ENCODE data around the gene CTNNA3.

CTNNA3 gene

GRCh38 chr10:66564287-66564686, 1131.7 kb downstream of the CTNNA3 start:
- H3K27me3 ChIP-seq (ENCODE audit: insufficient read depth, low read length, poor library complexity, severe bottlenecking): no peaks in the 10 kb centered on the region
- H3F3A ChIP-seq (ENCODE audit: low read depth): no peaks in the 10 kb centered on the region
- no peaks in the 10 kb centered on the region for H3K9me3 ChIP-seq (ENCODE audit: insufficient read depth, low read depth, low read length)

GRCh38 chr10:66555061-66555460, 1140.9 kb downstream of the CTNNA3 start:
- Histone ChIP-seq H2AFZ (ENCODE audit: low read length) (no peak overlapping the region), H3K9me3 (ENCODE audit: insufficient read depth, low read depth, low read length) (no peaks in the 10 kb centered on the region), H4K20me1 (ENCODE audit: insufficient read depth, low read length, poor library complexity, severe bottlenecking) (no peaks in the 10 kb centered on the region), H3K27me3 (ENCODE audit: insufficient read depth, low read length, poor library complexity, severe bottlenecking) (no peaks in the 10 kb centered on the region), H3K79me2 (ENCODE audit: insufficient read depth, low read length) (no peaks in the 10 kb centered on the region), H3K4me2 (ENCODE audit: low read depth, low read length, poor library complexity, severe bottlenecking) (no peak overlapping the region), H3K36me3 (ENCODE audit: insufficient read depth, low read length) (no peaks in the 10 kb centered on the region), H3K9ac (ENCODE audit: low read depth, low read length, poor library complexity, severe bottlenecking) (no peak overlapping the region), H3K9me2 (replicated peaks; ENCODE audit: low read depth, low read length) (no peaks in the 10 kb centered on the region), H3K4me3 (ENCODE audit: low read length, poor library complexity, severe bottlenecking) (no peak overlapping the region), H3K4me1 (ENCODE audit: insufficient read depth, low read length, poor library complexity, severe bottlenecking) (no peaks in the 10 kb centered on the region), H3F3A (ENCODE audit: low read depth) (no peaks in the 10 kb centered on the region)
- TF ChIP-seq CTCF (conservative IDR thresholded peaks at IDR 0.05; ENCODE audit: low read length) (no peak), EZH2phosphoT487 (IDR thresholded peaks at IDR 0.05; ENCODE audit: borderline replicate concordance) (no peak)

More at GRCh38 chr10:66564287-66564686, 1131.7 kb downstream of the CTNNA3 start:
- TF ChIP-seq EZH2phosphoT487 (IDR thresholded peaks at IDR 0.05; ENCODE audit: borderline replicate concordance) (no peak), CTCF (conservative IDR thresholded peaks at IDR 0.05; ENCODE audit: low read length) (no peak)
- H3K4me1 ChIP-seq (ENCODE audit: insufficient read depth, low read length, poor library complexity, severe bottlenecking): no peaks in the 10 kb centered on the region
- H4K20me1 ChIP-seq (ENCODE audit: insufficient read depth, low read length, poor library complexity, severe bottlenecking): no peaks in the 10 kb centered on the region
- H3K4me3 ChIP-seq (ENCODE audit: low read length, poor library complexity, severe bottlenecking): no peak overlapping the region
- H2AFZ ChIP-seq (ENCODE audit: low read length): no peak overlapping the region
- no peaks in the 10 kb centered on the region for H3K9me2 ChIP-seq (replicated peaks; ENCODE audit: low read depth, low read length)
- no peak overlapping the region for H3K9ac ChIP-seq (ENCODE audit: low read depth, low read length, poor library complexity, severe bottlenecking)
- no peaks in the 10 kb centered on the region for H3K79me2 ChIP-seq (ENCODE audit: insufficient read depth, low read length)
- H3K4me2 ChIP-seq (ENCODE audit: low read depth, low read length, poor library complexity, severe bottlenecking): no peak overlapping the region
- H3K36me3 ChIP-seq (ENCODE audit: insufficient read depth, low read length): no peaks in the 10 kb centered on the region

GRCh38 chr10:66552331-66552730, 1143.7 kb downstream of the CTNNA3 start:
- Histone ChIP-seq H3K9ac (ENCODE audit: low read depth, low read length, poor library complexity, severe bottlenecking) (no peak overlapping the region), H3K4me2 (ENCODE audit: low read depth, low read length, poor library complexity, severe bottlenecking) (no peak overlapping the region), H3K9me3 (ENCODE audit: insufficient read depth, low read depth, low read length) (no peaks in the 10 kb centered on the region), H3K4me1 (ENCODE audit: insufficient read depth, low read length, poor library complexity, severe bottlenecking) (no peaks in the 10 kb centered on the region), H3K9me2 (replicated peaks; ENCODE audit: low read depth, low read length) (no peaks in the 10 kb centered on the region), H3K4me3 (ENCODE audit: low read length, poor library complexity, severe bottlenecking) (no peak overlapping the region), H4K20me1 (ENCODE audit: insufficient read depth, low read length, poor library complexity, severe bottlenecking) (no peaks in the 10 kb centered on the region), H2AFZ (ENCODE audit: low read length) (no peak overlapping the region), H3K79me2 (ENCODE audit: insufficient read depth, low read length) (no peaks in the 10 kb centered on the region), H3K27me3 (ENCODE audit: insufficient read depth, low read length, poor library complexity, severe bottlenecking) (no peaks in the 10 kb centered on the region), H3K36me3 (ENCODE audit: insufficient read depth, low read length) (no peaks in the 10 kb centered on the region), H3F3A (ENCODE audit: low read depth) (no peaks in the 10 kb centered on the region)
- TF ChIP-seq EZH2phosphoT487 (IDR thresholded peaks at IDR 0.05; ENCODE audit: borderline replicate concordance) (no peak), CTCF (conservative IDR thresholded peaks at IDR 0.05; ENCODE audit: low read length) (no peak)
